GM23338 (cell line): ENCODE results near the gene MBNL1. TPM values are rescaled to one million over a fixed set of nuclear protein-coding genes. Genes with fewer than 3 reads are reported as not detected.

ENCODE experiments used
- ATAC-seq: fragments of 200-7000 bp; cut with Tn5 transposase; 3 replicates; pipeline ENCODE4 v1.9.1; 2020
- DNase-seq: peaks from one replicate; pipeline ENCODE4 v3.0.0-alpha.2; 2015; ENCODE audit warnings: low spot score
- H2AFZ ChIP-seq: fragments of 200-600 bp; sonication (generic); 2 replicates; pipeline ENCODE4 v1.8.0; 2016; ENCODE audit warnings: antibody characterized with exemption, mild to moderate bottlenecking, moderate library complexity
- H3F3A ChIP-seq: fragments of 200-600 bp; sonication (generic); replicated peaks from 2 replicates; pipeline ENCODE4 v1.8.0; 2017; ENCODE audit warnings: antibody characterized with exemption, mixed run types, low read depth
- H3K27ac ChIP-seq: fragments of 200-600 bp; sonication (generic); 2 replicates; pipeline ENCODE4 v1.6.1; 2016; ENCODE audit warnings: low read depth
- H3K27me3 ChIP-seq: fragments of 200-600 bp; sonication (generic); 2 replicates; pipeline ENCODE4 v1.8.0; 2016; ENCODE audit warnings: mild to moderate bottlenecking, mixed run types, moderate library complexity; ENCODE audit not compliant: insufficient read depth
- H3K36me3 ChIP-seq: fragments of 200-600 bp; sonication (generic); 2 replicates; pipeline ENCODE4 v1.8.0; 2016; ENCODE audit warnings: mild to moderate bottlenecking; ENCODE audit not compliant: insufficient read depth
- H3K4me1 ChIP-seq: fragments of 200-600 bp; sonication (generic); 2 replicates; pipeline ENCODE4 v1.8.0; 2016; ENCODE audit warnings: mild to moderate bottlenecking, moderate library complexity; ENCODE audit not compliant: insufficient read depth
- H3K4me2 ChIP-seq: fragments of 200-600 bp; sonication (generic); 2 replicates; pipeline ENCODE4 v1.7.1; 2017; ENCODE audit warnings: mixed run types
- H3K4me3 ChIP-seq: fragments of 200-600 bp; sonication (generic); 2 replicates; pipeline ENCODE4 v1.6.1; 2016; ENCODE audit warnings: mixed run types
- H3K79me2 ChIP-seq: fragments of 200-600 bp; sonication (generic); replicated peaks from 2 replicates; pipeline ENCODE4 v1.8.0; 2017; ENCODE audit warnings: mild to moderate bottlenecking; ENCODE audit not compliant: insufficient read depth
- H3K9me2 ChIP-seq: fragments of 200-600 bp; sonication (generic); 2 replicates; pipeline ENCODE4 v1.8.0; 2017; ENCODE audit not compliant: insufficient read depth
- H4K20me1 ChIP-seq: fragments of 200-600 bp; sonication (generic); replicated peaks from 2 replicates; pipeline ENCODE4 v1.8.0; 2017; ENCODE audit warnings: mild to moderate bottlenecking; ENCODE audit not compliant: insufficient read depth
- H3K27ac Mint-ChIP-seq: 2 replicates; pipeline ENCODE4 v1.8.0; 2020; ENCODE audit warnings: inconsistent platforms, mild to moderate bottlenecking, moderate library complexity, mixed read lengths
- H3K27me3 Mint-ChIP-seq: 3 replicates; pipeline ENCODE4 v1.8.0; 2022; ENCODE audit warnings: low read depth, mild to moderate bottlenecking, moderate library complexity, mixed read lengths, inconsistent platforms; ENCODE audit not compliant: insufficient read depth, poor library complexity
- H3K36me3 Mint-ChIP-seq: 3 replicates; pipeline ENCODE4 v1.8.0; 2021; ENCODE audit warnings: low read depth, mild to moderate bottlenecking, inconsistent platforms, moderate library complexity, mixed read lengths
- H3K4me1 Mint-ChIP-seq: 3 replicates; pipeline ENCODE4 v1.8.0; 2020; ENCODE audit warnings: mild to moderate bottlenecking, inconsistent platforms, mixed read lengths
- H3K4me3 Mint-ChIP-seq: 3 replicates; pipeline ENCODE4 v1.8.0; 2021; ENCODE audit warnings: moderate library complexity, mild to moderate bottlenecking, inconsistent platforms, mixed read lengths
- H3K9me3 Mint-ChIP-seq: 3 replicates; pipeline ENCODE4 v1.8.0; 2020; ENCODE audit warnings: moderate library complexity, mild to moderate bottlenecking, inconsistent platforms, mixed read lengths
- CREB1 ChIP-seq: fragments of 250-450 bp; sonication (Bioruptor Pico); IDR thresholded peaks from 2 replicates; pipeline ENCODE4 v1.5.0; 2020; ENCODE audit warnings: low read depth, mild to moderate bottlenecking, moderate library complexity
- EZH2 ChIP-seq: fragments of 200-600 bp; sonication (generic); IDR thresholded peaks from one replicate; pipeline ENCODE4 v1.8.0; 2017; ENCODE audit warnings: antibody characterized with exemption, mild to moderate bottlenecking, low read depth; ENCODE audit not compliant: unreplicated experiment
- EZH2phosphoT487 ChIP-seq: fragments of 200-600 bp; sonication (generic); IDR thresholded peaks from one replicate; pipeline ENCODE4 v1.8.1; 2018; ENCODE audit warnings: antibody characterized with exemption; ENCODE audit not compliant: unreplicated experiment
- JUNB ChIP-seq: IDR thresholded peaks from one replicate; pipeline ENCODE4 v1.6.1; 2016; ENCODE audit warnings: antibody characterized with exemption; ENCODE audit not compliant: unreplicated experiment
- NANOG ChIP-seq: IDR thresholded peaks from 2 replicates; pipeline ENCODE4 v1.6.1; 2016; ENCODE audit warnings: antibody characterized with exemption, borderline replicate concordance
- POLR2AphosphoS5 ChIP-seq: IDR thresholded peaks from 2 replicates; pipeline ENCODE4 v1.6.1; 2016; ENCODE audit warnings: antibody characterized with exemption, low read depth
- STAT1 ChIP-seq: IDR thresholded peaks from one replicate; pipeline ENCODE4 v1.6.1; 2016; ENCODE audit warnings: antibody characterized with exemption; ENCODE audit not compliant: unreplicated experiment
- ZNF114 ChIP-seq: fragments of 250-450 bp; sonication (Bioruptor Pico); IDR thresholded peaks from 2 replicates; pipeline ENCODE4 v1.5.0; 2020; ENCODE audit warnings: mild to moderate bottlenecking, moderate library complexity
- ZNF331 ChIP-seq: fragments of 250-450 bp; sonication (Bioruptor Pico); IDR thresholded peaks from 2 replicates; pipeline ENCODE4 v1.5.0; 2020; ENCODE audit warnings: low read depth, mild to moderate bottlenecking, moderate library complexity
- polyA plus RNA-seq: library from polyadenylated mRNA; unstranded; fragments of >200 nt; fragmentation: Nextera tagmentation; extraction: Ambion mirVana; gene quantifications from 2 replicates; pipeline ENCODE4 v1.2.1, GENCODE V29; 2016
- total RNA-seq: library from RNA; depleted of rRNA; stranded (reverse); fragments of >200 nt; shearing (Covaris generic); gene quantifications from 2 replicates; pipeline ENCODE4 v1.2.3, GENCODE V29; 2014
- TF ChIP-seq, protein P1 (sequence below), 2 experiments: fragments of 200-600 bp in 1 of 2; sonication (generic) in 1 of 2; conservative IDR thresholded peaks; 2 replicates each; pipeline versions ENCODE4 v1.5.1 to v1.6.1; 2016 to 2017; ENCODE audit warnings: antibody characterized with exemption in 2 of 2, low read depth in 2 of 2, mild to moderate bottlenecking in 2 of 2, moderate library complexity in 1 of 2
- TF ChIP-seq, protein P2 (sequence below): IDR thresholded peaks from one replicate; pipeline ENCODE4 v1.6.1; 2018; ENCODE audit warnings: antibody characterized with exemption; ENCODE audit not compliant: unreplicated experiment
- TF ChIP-seq, protein P3 (sequence below): fragments of 250-450 bp; sonication (Bioruptor Pico); IDR thresholded peaks from 2 replicates; pipeline ENCODE4 v1.5.0; 2020; ENCODE audit warnings: mild to moderate bottlenecking, moderate library complexity
- TF ChIP-seq, protein P4 (sequence below): IDR thresholded peaks from 2 replicates; pipeline ENCODE4 v1.6.1; 2016; ENCODE audit warnings: antibody characterized with exemption

The MBNL1 gene
- total and polyA plus RNA-seq, 2 experiments from 2014 or later = 9.4 to 23.2 TPM

DNA sequence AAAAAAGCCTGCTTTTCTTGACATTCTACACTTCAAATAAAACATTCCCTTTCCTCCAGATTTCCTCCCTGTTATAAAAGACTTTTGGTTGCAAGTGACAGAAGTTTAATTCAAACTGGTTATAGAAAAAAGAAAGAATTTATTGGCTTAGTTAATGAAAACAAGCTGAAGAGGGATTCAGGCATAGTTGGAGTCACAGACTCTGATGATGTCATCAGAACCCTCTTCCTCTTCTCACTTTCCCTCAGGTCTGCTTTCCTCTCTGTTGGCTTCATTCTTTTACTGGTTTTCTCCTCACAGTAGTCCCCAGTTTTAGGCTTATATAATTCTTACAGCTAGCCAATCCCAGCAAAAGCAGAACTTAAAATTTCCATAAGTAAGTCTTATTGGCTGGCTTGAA, 32.0 kb upstream of the MBNL1 start:
- Mint-ChIP-seq H3K27ac (no peak overlapping the region), H3K9me3 (no peaks in the 10 kb centered on the region), H3K36me3 (no peaks in the 10 kb centered on the region), H3K27me3 (peaks cover 1% of the 10 kb centered on the region), H3K4me1 (peaks cover 2% of the 10 kb centered on the region; the same call in 2 of the 3 replicates), H3K4me3 (no peak overlapping the region)
- Histone ChIP-seq H2AFZ (peak overlapping the region; percentile 25; the same call in 1 of the 2 replicates), H4K20me1 (no peaks in the 10 kb centered on the region), H3K4me2 (no peak overlapping the region), H3K36me3 (no peaks in the 10 kb centered on the region), H3K4me3 (no peak overlapping the region), H3K4me1 (no peaks in the 10 kb centered on the region), H3K27ac (no peak overlapping the region), H3K27me3 (no peaks in the 10 kb centered on the region), H3K79me2 (no peaks in the 10 kb centered on the region), H3K9me2 (peaks cover 4% of the 10 kb centered on the region; the same call in 1 of the 2 replicates), H3F3A (no peaks in the 10 kb centered on the region)
- TF ChIP-seq POLR2AphosphoS5 (no peak), JUNB (no peak), EZH2 (no peak), ZNF114 (CRISPR knock-in tag) (no peak), STAT1 (no peak), NANOG (no peak), EZH2phosphoT487 (no peak), ZNF331 (no peak), CREB1 (CRISPR knock-in tag) (no peak)
- TF ChIP-seq, protein P1, sequence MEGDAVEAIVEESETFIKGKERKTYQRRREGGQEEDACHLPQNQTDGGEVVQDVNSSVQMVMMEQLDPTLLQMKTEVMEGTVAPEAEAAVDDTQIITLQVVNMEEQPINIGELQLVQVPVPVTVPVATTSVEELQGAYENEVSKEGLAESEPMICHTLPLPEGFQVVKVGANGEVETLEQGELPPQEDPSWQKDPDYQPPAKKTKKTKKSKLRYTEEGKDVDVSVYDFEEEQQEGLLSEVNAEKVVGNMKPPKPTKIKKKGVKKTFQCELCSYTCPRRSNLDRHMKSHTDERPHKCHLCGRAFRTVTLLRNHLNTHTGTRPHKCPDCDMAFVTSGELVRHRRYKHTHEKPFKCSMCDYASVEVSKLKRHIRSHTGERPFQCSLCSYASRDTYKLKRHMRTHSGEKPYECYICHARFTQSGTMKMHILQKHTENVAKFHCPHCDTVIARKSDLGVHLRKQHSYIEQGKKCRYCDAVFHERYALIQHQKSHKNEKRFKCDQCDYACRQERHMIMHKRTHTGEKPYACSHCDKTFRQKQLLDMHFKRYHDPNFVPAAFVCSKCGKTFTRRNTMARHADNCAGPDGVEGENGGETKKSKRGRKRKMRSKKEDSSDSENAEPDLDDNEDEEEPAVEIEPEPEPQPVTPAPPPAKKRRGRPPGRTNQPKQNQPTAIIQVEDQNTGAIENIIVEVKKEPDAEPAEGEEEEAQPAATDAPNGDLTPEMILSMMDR (conservative IDR thresholded peaks at IDR 0.05; ENCODE audit: low read depth in 2 of 2) = no peak
- TF ChIP-seq, protein P2, sequence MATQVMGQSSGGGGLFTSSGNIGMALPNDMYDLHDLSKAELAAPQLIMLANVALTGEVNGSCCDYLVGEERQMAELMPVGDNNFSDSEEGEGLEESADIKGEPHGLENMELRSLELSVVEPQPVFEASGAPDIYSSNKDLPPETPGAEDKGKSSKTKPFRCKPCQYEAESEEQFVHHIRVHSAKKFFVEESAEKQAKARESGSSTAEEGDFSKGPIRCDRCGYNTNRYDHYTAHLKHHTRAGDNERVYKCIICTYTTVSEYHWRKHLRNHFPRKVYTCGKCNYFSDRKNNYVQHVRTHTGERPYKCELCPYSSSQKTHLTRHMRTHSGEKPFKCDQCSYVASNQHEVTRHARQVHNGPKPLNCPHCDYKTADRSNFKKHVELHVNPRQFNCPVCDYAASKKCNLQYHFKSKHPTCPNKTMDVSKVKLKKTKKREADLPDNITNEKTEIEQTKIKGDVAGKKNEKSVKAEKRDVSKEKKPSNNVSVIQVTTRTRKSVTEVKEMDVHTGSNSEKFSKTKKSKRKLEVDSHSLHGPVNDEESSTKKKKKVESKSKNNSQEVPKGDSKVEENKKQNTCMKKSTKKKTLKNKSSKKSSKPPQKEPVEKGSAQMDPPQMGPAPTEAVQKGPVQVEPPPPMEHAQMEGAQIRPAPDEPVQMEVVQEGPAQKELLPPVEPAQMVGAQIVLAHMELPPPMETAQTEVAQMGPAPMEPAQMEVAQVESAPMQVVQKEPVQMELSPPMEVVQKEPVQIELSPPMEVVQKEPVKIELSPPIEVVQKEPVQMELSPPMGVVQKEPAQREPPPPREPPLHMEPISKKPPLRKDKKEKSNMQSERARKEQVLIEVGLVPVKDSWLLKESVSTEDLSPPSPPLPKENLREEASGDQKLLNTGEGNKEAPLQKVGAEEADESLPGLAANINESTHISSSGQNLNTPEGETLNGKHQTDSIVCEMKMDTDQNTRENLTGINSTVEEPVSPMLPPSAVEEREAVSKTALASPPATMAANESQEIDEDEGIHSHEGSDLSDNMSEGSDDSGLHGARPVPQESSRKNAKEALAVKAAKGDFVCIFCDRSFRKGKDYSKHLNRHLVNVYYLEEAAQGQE = no peak
- TF ChIP-seq, protein P3, sequence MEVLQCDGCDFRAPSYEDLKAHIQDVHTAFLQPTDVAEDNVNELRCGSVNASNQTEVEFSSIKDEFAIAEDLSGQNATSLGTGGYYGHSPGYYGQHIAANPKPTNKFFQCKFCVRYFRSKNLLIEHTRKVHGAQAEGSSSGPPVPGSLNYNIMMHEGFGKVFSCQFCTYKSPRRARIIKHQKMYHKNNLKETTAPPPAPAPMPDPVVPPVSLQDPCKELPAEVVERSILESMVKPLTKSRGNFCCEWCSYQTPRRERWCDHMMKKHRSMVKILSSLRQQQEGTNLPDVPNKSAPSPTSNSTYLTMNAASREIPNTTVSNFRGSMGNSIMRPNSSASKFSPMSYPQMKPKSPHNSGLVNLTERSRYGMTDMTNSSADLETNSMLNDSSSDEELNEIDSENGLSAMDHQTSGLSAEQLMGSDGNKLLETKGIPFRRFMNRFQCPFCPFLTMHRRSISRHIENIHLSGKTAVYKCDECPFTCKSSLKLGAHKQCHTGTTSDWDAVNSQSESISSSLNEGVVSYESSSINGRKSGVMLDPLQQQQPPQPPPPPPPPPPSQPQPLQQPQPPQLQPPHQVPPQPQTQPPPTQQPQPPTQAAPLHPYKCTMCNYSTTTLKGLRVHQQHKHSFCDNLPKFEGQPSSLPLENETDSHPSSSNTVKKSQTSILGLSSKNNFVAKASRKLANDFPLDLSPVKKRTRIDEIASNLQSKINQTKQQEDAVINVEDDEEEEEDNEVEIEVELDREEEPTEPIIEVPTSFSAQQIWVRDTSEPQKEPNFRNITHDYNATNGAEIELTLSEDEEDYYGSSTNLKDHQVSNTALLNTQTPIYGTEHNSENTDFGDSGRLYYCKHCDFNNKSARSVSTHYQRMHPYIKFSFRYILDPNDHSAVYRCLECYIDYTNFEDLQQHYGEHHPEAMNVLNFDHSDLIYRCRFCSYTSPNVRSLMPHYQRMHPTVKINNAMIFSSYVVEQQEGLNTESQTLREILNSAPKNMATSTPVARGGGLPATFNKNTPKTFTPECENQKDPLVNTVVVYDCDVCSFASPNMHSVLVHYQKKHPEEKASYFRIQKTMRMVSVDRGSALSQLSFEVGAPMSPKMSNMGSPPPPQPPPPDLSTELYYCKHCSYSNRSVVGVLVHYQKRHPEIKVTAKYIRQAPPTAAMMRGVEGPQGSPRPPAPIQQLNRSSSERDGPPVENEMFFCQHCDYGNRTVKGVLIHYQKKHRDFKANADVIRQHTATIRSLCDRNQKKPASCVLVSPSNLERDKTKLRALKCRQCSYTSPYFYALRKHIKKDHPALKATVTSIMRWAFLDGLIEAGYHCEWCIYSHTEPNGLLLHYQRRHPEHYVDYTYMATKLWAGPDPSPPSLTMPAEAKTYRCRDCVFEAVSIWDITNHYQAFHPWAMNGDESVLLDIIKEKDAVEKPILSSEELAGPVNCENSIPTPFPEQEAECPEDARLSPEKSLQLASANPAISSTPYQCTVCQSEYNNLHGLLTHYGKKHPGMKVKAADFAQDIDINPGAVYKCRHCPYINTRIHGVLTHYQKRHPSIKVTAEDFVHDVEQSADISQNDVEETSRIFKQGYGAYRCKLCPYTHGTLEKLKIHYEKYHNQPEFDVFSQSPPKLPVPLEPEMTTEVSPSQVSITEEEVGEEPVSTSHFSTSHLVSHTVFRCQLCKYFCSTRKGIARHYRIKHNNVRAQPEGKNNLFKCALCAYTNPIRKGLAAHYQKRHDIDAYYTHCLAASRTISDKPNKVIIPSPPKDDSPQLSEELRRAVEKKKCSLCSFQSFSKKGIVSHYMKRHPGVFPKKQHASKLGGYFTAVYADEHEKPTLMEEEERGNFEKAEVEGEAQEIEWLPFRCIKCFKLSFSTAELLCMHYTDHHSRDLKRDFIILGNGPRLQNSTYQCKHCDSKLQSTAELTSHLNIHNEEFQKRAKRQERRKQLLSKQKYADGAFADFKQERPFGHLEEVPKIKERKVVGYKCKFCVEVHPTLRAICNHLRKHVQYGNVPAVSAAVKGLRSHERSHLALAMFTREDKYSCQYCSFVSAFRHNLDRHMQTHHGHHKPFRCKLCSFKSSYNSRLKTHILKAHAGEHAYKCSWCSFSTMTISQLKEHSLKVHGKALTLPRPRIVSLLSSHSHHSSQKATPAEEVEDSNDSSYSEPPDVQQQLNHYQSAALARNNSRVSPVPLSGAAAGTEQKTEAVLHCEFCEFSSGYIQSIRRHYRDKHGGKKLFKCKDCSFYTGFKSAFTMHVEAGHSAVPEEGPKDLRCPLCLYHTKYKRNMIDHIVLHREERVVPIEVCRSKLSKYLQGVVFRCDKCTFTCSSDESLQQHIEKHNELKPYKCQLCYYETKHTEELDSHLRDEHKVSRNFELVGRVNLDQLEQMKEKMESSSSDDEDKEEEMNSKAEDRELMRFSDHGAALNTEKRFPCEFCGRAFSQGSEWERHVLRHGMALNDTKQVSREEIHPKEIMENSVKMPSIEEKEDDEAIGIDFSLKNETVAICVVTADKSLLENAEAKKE (CRISPR knock-in tag) = no peak
- TF ChIP-seq, protein P4, sequence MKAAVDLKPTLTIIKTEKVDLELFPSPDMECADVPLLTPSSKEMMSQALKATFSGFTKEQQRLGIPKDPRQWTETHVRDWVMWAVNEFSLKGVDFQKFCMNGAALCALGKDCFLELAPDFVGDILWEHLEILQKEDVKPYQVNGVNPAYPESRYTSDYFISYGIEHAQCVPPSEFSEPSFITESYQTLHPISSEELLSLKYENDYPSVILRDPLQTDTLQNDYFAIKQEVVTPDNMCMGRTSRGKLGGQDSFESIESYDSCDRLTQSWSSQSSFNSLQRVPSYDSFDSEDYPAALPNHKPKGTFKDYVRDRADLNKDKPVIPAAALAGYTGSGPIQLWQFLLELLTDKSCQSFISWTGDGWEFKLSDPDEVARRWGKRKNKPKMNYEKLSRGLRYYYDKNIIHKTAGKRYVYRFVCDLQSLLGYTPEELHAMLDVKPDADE = no peak
- DNase-seq (no peak), ATAC-seq (no peak)
